SHP77 treated with DMSO at 0.1 percent for 48 hours (cell line): ENCODE data around the gene DPAGT1.
"Not testable (repeated sequence)": the region's sequence is repeated elsewhere in the genome, so short reads cannot be mapped to it uniquely, and the experiment has no call there.

Experiments used
- DNase-seq: peaks from one replicate; lab custom pipeline; 2025; lab: John Stamatoyannopoulos, UW

DPAGT1 gene

DNA sequence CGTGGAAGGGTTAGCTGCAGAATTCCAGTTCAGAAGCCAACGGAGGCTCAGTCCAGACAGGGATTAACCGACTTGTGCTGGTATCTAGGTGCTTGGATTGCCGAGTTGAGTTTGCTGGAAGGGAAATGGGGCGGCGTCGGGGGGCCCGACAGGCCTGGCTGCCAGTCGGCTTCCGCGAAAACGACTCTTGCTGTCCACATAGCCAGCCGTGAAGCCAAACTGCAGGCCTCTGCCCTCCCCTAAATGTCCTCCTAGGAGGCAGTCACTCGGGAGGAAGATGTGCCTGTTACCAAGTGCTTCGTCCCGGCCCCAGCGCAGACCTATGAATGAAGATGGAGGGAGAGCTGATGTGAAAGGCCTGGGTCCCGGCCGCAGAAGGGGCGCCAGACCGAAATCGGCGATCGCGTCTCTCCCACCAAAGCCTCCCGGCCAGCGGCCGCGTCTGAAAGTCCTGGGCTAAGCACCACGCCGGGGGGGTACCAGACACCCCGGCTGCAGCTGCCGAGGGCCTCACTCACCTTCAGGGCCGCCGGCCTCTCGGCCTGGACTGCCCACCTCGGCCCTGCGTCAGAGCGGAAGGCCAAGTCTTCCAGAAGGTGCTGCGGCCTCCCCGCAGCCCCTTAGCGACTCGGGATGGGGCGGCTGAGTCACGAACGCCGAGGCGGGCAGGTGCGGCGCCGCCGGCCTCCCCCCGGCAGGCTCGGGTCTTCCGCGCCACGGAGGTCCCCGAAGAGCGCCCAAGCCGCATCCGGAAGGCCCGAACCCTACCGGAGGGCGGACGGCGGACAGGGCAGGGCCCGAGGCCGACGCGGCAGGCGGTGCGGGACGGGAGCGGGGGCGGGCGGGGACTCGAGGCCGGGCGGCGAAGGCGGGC, 7.5 kb downstream of the DPAGT1 start:
- no peak for DNase-seq

DNA sequence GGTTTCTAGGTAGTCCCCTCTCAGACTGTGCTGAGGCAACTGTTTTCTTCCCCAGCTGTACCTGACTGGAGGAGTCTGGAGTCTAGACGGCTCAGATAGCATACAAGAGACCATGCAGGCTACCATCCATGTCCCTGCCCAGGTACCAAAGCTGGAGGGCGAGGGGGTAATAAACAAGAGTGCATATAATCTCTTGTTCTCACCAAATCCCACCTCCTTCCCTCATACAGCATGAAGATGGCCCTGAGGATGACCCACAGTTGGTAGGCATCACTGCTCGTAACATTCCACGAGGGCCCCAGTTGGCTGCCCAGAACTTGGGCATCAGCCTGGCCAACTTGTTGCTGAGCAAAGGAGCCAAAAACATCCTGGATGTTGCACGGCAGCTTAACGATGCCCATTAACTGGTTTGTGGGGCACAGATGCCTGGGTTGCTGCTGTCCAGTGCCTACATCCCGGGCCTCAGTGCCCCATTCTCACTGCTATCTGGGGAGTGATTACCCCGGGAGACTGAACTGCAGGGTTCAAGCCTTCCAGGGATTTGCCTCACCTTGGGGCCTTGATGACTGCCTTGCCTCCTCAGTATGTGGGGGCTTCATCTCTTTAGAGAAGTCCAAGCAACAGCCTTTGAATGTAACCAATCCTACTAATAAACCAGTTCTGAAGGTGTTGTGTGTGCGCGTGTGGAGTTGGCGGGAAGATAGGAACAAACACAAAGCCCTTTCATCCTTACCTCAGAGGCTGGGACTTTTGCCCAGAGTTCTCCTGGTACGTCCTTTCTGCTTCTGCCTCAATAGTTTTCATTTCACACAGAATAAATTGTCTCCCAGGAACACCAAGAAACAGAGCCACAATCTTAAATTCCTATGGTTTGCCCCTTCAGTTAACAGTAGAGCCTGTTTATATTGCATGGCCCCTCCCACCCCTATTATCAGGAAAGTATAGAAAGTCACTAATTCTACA, 8.5 kb downstream of the DPAGT1 start:
- DNase-seq: no peak

DNA sequence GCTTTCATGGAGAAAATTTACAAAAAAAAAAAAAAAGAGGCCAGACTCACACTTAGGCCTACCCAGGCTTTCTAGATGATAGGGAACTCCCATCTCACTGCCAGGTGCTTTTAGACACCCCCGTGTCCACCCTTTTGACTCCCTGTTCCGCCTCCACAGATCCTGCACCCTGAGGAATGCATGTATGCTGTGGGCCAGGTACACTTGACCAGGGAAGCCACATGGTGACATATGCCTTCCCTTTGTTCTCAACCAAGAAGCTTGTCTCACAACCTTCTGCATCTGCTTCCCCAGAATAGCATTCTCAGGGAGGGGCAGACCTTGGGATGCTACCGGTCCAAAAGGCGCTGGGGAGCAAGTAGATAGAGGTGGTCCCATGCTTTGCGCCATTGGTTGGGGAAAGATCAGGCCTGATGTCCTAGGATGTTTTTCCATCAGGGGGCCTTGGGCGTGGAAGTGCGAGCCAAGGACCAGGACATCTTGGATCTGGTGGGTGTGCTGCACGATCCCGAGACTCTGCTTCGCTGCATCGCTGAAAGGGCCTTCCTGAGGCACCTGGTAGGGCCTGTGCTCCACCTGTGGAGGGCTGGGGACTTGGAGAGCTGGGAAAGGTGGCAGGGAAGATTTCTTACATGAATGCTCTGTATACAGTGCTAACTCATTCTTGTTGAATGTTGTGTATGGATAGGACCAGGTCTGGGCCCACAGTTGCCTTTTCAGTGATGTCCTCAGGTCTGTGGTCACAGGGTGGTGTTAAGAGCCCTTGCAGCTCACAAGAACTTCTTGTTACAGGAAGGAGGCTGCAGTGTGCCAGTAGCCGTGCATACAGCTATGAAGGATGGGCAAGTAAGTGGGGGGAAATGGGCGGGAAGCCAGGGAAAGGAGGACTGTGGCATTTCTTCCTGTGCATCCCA, 9.4 kb downstream of the DPAGT1 start:
- no peak for DNase-seq

DNA sequence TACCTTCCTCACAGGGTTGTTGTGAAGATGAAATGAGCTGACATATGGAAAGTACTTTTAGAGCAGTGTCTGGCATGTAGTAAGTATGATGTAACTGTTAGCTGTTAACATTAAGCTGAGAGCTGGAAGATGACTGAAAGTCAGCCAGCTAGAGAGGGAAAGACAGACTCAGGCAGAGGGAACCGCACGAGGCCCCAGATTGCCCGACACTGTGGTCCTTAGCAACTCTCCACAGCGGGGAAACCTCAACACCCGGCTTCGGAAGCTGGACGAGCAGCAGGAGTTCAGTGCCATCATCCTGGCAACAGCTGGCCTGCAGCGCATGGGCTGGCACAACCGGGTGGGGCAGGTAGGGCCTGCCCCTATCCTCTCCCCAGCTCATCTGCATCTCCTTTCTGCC, 10.5 kb downstream of the DPAGT1 start:
- DNase-seq: no peak

DNA sequence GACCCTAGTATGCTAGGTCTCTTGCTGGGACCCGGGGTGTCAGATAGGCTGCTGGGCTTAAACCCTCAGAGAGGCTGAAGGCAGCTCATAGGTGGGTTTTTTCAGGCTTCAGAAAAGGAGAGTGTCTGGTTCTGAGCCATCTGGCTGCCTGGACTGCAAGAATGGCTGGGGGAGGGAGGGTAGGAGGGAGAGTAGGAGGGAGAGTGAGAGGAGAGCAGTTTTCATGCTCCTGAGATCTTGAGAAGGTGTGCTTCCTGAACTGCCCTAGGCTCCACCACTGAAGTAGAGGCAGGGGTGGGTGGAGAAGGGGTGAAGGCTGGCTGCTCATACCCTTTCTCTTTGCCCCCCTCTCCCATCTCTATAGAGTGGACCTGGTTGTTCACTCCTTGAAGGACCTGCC, 12.3 kb downstream of the DPAGT1 start:
- DNase-seq: no peak

DNA sequence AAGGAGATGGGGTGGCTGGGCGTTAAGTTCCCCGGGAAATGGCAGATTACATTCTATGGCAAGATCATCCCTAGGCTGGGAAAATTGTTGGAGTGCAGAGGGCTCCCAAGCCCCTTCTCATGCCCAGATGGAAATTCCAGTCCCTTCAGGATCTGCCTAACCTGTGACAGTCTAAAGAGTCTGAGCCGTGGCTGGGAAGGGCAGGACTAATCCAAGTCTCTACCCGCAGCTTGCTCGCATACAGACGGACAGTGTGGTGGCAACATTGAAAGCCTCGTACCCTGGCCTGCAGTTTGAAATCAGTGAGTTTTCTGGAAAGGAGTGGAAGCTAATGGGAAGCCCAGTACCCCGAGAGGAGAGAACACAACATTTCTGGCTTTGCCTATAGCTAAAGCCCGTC, 13.2 kb downstream of the DPAGT1 start:
- no peak for DNase-seq

DNA sequence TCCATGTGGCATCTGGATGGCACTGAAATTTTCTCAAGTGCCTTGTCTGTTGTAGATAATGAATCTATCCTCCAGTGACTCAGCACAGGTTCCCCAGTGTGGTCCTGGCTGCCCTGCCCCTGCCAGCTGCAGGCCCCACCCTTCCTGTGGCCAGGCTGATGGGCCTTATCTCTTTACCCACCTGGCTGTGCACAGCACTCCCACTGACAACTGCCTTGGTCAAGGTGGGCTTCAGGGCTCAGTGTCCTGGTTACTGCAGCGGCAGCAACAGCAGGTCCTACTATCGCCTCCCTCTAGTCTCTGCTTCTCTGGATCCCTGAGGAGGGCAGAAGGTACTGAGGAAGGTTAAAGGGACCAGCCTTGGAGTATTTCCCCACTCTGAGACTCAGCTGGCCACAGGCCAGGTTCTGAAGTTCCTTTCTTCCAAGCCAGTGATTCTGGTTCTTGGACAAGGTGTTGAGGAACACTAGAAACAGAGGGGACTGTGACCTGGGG, 13.9 kb downstream of the DPAGT1 start:
- no peak for DNase-seq

DNA sequence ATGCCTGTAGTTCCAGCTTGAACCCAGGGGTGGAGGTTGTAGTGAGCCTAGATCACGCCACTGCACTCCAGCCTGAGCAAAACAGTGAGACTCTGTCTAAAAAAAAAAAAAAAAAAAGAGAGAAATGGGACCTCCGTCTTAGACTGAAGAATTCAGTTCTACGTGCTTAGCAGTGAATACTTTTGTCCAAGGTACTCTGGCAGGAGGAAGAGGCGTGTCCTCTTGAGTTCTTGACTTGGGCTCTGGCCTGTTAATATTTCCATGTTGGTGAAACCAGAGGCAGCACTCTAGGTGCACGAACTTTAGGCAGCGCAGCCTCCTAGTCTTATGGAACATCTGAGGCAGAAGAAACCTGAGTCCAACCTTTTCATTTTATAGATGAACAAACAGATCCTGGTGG, 14.5 kb downstream of the DPAGT1 start:
- DNase-seq: no peak

DNA sequence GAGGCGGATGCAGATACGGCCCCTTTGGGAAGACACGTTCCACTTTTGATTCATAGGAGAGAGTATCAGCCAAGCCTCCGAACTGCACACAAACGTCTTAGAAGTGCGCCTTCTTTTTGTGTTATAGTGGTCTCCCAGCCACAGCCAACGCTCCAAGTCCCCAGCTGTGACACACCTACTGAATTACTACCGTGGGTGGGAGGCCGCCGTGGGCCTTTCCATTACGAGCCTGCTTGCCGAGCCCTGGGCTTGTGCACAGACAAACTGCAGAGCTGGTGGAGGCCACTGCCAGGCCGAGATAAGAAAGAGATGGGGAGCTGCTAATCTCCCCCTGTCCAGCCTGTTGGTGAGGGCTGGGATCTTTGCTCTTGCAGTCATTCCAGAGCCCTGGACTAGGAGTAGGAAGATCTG, 16.2 kb downstream of the DPAGT1 start:
- no peak for DNase-seq

DNA sequence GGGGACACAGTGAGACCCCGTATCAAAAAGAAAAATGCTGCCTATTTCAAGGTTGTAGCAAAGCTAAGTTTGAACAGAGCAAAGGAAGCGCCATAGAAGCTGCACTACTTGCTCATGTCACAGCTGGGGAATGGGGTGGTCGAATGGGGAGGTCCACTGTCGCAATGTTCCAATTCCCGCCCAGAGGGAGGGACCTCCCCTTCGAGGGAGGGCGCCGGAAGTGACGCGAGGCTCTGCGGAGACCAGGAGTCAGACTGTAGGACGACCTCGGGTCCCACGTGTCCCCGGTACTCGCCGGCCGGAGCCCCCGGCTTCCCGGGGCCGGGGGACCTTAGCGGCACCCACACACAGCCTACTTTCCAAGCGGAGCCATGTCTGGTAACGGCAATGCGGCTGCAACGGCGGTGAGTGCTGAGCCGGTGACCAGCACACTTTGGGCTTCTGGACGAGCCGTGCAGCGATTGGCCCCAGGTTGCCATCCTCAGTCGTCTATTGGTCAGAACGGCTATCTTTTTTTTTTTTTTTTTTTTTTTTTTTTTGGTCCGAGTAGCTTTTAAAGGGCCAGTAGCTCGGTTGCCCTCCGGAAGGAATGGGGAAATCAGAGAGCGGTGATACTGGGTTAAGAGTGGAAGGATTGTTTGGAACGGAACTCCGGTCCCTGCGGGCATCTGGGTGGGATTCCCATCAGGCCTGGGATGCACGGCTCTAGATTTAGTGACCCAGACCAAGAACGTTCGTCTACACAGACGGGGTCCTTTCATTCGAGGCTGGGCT, 16.8 kb downstream of the DPAGT1 start, which contains the start of gene HMBS:
TSS of gene HMBS (plus strand) at position 219 of the 774 bp plus-strand sequence. CDS start at position 372, 153 bp downstream.
- peak; percentile 96 for DNase-seq

DNA sequence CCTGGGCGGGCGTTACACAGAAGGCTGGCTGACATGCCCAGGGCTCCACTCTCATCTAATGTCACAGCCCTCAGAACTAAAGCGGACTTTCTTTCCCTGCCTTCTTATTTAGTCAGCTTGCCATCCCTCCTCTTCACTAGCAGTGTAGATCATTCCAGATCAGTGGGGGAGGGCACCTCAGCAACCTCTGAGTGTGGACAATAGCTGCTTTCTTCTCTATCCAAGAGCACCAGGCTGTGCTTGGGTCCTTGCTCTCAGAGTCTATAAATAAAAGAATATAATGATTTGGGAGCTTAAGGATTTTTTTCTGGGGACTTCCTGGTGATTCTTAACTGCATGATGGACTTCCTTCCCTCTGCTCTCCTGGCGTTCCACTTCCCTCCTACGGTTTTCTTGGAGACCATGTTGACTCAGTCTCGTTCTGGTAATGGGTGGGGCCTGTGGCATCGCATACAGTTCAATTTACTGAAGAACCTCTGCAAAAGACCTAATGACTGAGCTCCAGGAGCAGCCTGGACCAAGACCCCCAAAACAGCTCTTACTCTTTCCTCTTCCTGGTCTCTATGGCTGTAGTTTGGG, 19.9 kb downstream of the DPAGT1 start:
- no peak for DNase-seq

DNA sequence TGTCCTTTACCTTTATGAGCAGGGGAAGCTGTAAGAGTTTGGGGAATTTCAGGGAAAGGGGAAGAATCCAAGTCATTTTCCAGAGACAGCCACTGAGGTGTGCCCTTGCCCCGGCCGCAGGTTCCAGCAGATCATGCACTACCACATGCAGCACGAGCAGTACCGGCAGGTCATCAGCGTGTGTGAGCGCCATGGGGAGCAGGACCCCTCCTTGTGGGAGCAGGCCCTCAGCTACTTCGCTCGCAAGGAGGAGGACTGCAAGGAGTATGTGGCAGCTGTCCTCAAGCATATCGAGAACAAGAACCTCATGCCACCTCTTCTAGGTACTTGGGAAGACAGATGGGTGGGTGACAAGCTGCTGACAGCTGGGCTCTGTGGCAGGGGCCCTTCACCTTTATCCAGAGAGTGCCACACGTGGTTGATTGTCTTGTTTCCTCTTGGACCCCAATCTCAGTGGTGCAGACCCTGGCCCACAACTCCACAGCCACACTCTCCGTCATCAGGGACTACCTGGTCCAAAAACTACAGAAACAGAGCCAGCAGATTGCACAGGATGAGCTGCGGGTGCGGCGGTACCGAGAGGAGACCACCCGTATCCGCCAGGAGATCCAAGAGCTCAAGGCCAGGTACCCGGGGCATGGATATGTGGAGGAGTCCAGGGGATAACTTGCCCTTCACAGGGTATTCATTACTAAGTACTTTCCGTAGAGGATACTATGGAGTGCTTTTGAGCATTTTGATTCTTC, 22.8 kb downstream of the DPAGT1 start:
- no peak for DNase-seq

DNA sequence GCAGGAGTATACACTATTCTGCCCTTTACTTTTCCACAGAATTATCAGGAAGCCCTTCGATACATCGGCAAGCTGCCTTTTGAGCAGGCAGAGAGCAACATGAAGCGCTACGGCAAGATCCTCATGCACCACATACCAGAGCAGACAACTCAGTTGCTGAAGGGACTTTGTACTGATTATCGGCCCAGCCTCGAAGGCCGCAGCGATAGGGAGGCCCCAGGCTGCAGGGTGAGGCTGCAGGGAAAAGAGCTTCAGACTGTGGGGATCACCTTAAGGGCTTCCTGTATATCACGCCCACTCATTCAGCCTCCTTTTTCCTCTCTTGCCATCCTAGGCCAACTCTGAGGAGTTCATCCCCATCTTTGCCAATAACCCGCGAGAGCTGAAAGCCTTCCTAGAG, 23.8 kb downstream of the DPAGT1 start:
- DNase-seq: no peak

DNA sequence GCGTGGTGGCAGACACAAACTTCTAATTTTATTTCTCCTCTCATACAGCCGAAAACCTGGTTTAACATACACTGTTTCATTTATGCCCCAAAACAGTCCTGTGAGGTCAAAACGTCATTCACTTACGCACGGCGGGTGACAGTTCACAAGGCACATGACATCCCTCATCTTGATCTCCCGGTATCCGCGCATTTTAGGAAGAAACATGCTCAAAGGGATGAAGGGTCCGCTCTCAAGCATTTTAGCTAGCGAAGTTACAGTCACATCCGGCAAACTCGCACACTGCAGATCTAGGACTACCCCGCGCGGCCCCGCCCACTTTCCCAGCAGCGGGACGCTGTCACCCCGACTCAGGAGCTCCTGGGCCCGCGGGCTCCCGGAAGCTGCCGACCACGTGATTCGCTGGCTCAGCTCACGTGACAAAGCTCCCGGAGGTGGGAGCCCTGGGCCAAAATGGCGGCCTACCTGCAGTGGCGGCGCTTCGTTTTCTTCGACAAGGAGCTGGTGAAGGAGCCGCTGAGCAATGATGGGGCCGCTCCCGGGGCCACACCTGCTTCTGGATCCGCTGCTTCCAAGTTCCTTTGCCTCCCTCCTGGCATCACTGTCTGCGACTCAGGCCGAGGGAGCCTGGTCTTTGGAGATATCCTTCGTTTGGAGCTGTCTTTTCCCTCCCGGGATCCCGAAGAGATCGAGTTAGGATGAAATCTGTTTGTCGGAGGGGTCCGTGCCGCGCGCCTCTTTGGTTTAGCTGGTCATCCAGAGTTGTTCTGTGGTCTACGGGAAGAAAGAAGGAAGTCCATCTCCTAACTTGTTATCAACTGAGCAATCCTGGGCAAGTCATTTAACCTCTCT, 34.1 kb downstream of the DPAGT1 start, which contains the start of gene VPS11:
TSS of gene VPS11 (plus strand) at position 448 of the 852 bp plus-strand sequence. CDS start at position 454, 6 bp downstream.
- DNase-seq: peak; percentile 86

DNA sequence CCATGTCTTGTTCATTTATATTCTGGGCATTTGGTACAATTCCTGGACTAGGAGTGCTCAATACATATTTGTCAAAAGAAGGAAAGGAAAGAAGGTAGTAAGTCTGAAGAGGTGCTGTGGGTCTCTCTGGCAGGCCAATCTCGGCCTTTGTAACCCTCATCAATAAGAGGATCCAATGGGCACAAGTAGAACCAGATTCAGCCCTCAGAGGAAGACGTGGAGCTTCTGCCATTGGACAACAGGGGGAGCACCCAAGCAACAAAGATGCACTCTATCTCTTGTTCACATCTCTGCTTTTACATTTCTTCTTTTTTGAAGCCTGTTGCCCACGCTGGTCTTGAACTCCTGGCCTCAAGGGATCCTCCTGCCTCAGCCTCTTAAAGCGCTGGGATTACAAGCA, 36.3 kb downstream of the DPAGT1 start:
- DNase-seq: no peak

DNA sequence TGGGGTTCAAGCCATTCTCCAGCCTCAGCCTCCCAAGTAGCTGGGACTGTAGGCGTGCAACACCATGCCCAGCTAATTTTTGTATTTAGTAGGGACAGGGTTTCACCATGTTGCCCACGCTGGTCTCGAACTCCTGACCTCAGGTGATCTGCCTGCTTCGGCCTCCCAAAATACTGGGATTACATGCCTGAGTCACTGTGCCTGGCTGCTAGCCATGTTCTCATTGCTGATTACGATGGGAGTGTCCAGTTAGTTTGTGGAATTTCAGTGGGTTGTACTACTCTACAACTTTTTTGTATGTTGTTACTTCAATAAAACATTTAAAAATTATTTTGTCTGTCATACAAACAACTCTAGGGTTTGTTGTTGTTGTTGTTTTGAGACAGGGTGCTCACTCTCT, 38.9 kb downstream of the DPAGT1 start:
- DNase-seq: no peak

DNA sequence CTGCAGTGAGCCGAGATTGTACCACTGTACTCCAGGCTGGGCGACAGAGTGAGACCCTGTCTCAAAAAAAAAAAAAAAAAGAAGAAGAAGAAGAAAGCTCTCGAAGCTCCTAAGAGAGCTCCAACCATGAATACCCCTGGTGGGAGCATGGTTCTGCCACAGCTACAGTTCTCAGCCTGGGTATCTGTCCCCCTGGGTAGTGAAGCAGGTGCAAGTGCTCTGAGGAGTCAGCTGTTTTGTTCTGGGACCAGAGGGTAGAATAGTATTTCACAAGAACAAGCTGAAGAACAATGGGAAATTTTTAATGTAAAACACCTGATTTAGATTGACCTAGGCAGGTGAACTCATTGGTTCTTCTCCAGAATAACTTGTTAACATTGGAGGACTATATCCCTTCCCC, 40.4 kb downstream of the DPAGT1 start:
- DNase-seq: no peak

DNA sequence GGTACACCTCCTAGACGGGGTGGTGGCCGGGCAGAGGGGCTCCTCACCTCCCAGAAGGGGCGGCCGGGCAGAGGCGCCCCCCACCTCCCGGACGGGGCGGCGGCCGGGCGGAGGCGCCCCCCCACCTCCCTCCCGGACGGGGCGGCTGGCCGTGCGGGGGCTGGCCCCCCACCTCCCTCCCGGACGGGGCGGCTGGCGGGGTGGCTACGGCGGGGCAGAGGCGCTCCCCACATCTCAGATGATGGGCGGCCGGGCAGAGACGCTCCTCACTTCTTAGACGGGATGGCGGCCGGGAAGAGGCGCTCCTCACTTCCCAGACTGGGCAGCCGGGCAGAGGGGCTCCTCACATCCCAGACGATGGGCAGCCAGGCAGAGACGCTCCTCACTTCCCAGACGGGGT, 42.5 kb downstream of the DPAGT1 start:
- not testable (repeated sequence) for DNase-seq
